HG03139 (cell line): ENCODE results near the gene UBXN11.
A peak's percentile ranks its signal among the peaks of the same experiment; 100 is the strongest.

Source experiments
- ATAC-seq: cut with Tn5 transposase; IDR thresholded peaks from one replicate; pipeline ENCODE4 v1.9.1; 2021; ENCODE audit not compliant: unreplicated experiment

The UBXN11 gene

DNA sequence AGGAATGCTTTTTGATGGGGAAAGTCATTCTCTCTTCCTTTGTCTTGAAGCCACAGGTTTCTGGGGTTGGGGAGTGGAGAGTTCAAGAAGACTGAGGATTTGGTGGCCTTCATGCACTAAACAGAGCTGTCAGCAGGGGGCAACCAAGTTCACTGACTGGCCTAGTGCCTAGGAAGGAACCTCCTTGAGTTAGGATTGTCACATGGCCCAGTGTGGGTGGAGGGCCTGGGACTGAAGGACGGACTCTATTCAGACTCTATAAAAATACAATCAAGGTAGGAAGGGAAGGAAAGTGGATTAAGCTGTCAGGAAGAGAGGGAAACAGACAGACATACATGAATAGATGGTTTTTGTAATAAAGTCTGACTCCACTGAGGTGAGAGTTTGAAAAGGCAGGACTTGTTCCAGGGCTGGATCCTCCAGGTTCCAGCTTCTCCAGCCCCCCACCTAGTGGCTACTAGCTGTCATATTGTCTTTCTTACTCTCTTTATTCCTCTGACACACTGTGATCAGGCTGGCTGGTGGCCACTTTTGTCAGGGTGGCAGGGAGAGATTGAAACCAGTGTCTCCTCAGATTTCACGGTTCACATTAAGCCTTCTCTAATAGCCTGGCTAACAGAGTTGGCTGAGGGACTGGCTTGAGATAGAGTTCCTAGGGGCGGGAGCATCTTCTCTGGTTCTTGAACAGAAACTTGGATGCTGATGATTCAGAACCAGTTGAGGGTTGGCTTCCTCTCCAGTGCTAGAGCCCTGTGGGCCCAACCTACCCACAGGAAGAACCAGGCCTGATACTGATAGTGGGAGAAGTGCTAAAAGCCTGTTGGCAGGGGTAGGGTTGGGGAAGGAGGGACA, 30.6 kb downstream of the UBXN11 start:
- no peak for ATAC-seq

DNA sequence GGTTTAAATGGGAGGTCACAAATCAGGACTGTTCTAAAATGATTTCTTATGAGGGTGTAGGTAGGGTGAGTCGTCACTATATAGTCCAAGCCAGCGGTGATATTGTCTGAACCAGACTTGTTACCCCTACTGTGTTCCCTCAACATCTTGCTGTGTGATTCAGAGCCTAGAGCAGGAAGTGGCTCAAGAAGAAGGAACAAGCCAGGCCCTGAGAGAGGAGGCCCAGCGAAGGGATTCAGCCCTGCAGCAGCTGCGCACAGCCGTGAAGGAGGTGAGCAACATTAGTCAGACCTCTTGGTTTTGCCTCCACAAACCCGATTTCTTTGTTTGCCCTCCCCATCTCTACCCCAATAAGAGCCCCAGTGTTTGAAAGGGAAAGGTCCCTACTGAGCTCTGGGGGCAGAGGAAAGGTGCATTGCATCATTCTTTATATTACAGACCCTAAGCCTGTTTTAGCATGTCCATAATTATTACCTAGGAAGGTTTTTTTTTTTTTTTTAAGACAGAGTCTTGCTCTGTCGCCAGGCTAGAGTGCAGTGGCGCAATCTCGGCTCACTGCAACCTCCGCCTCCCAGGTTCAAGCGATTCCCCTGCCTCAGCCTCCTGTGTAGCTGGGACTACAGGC, 31.5 kb downstream of the UBXN11 start:
- ATAC-seq, result no peak

DNA sequence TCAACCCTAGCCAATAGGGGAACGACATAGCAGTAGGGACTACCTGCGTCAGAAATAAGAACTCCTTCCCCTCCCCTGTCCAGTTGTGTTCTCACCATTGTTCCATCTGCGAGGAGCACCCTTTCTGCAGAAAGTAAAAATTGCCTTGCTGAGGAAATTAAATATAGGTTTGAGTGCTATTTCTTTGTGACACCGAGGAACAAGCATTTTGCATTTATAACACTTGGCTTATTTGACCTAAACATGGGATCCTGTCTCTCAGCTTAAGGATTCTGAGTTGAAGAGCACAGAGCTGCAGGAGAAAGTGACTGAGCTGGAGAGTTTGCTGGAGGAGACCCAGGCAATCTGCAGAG, 37.3 kb downstream of the UBXN11 start:
- ATAC-seq, result no peak

DNA sequence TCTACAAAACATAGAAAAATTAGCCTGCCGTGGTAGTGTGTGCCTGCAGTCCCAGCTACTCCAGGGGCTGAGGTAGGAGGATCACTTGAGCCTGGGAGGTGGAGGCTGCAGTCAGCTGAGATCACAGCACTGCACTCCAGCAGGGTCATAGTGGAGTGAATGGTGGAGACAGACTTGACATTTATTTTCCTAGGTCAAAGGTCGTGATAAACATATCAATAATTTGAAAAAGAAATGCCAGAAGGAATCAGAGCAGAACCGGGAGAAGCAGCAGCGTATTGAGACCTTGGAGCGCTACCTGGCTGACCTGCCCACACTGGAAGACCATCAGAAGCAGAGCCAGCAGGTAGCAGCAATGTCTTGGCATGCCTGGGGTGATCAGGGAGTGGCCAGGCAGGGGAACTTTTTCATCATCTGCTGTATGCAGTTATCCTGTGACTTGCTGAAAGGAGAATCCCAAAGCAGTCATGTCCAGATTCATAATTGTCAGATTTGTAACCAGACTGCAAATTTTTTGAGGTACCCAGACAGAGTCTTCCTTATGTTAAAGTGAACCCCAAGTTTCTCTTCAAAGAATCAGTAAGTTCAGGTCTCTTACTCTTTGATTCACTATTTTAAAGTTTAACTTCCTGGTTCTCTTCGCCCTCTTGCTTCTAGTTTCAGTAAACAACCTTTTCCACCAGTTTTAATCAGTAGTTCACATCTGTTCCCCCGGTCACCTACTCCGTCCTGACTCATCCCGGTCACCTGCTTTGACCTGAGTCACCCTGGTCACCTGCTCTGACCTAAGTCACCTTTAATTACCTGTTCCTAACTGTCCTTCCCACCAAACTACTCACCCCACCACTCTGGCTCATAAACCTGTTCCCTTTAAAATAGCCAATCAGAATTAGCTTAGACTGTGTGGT, 37.9 kb downstream of the UBXN11 start:
- no peak for ATAC-seq

DNA sequence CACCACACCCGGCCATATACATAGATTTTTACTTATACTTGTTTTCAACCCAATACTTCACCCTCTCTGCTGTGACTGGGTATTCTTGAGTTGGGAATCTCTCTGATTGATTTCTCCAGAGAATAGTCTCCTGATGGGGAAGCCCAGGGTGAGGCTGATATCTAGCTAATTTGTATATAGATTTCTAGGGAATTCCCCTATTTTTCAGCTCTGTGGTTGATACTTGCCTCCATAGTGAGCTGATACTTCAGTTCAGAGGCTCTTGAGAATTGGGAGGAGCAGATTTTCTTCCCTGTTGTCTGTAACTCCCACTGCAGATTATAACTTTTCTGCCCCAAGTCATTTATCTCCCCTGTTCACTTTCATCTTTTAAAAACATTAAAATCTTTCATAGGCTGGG, 41.0 kb downstream of the UBXN11 start:
- no peak for ATAC-seq

DNA sequence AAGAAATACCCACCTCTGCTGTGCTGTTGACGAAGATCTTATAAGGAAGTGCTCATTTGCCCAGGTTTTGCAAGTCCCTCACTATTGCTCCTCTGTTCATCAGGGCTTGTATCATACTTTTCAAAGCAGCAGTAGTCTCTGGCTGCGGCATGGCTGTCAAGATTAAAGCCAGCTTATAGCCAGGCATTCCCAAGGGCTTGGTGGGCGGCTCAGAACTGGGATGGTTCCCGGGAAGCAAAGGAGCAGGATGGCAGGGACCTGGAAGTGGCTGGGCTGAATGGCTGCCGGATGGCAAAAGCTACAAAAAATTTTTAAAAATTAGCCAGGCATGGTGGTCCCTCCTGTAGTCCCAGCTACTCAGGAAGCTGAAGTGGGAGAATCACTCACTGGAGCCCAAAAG, 43.2 kb downstream of the UBXN11 start:
- ATAC-seq, result no peak

DNA sequence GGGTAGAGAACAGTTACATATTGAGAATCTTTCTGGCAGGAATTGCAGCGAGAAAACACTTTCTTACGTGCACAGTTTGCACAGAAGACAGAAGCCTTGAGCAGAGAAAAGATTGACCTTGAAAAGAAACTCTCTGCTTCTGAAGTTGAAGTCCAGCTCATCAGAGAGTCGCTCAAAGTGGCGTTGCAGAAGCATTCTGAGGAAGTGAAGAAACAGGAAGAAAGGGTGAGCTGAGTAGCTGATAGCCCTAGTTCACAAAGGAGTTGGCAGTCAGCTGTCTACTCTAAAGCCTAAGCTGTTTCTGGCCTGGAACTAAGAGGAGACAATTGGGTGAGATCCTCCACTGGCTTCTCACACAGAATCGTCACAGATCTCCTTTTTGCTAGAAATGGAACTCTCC, 46.9 kb downstream of the UBXN11 start:
- ATAC-seq, result no peak

DNA sequence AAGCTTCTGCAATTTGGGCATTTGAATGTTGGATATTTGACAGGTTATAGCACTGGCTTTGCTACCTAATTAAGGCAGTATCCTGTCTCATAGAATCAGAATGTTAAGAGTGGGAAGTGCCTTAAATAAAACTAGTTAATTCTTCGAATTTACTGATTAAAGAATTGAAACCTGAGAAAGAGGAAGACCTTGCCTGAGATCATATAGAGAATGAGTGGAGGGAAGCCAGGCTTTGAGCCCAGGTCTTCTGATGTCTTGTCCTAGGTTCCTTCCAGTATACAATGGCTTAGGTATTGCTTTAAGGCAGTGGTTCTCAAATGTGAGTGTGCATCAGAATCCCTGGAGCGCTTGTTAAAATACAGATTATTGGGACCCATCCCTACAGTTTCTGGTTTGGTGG, 47.4 kb downstream of the UBXN11 start:
- ATAC-seq, result no peak

DNA sequence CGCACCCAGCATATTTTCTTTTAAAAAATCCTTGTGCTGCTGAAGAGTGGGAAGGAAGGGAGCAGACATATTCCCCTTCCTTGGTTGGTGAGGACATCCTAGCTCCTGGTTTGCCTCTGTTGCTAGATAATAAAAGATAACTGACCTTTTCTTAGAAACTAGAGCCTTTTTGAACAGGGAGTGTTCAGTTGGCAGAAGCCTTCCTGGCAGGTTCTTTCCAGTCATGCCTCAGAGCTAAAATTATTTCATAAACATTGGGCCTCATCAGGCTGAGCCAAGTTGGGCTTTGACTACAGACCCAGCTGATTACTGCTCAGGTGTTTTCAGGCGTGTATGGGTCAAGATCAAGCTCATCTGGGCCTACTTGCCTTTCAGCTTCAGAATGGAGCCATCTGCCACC, 49.2 kb downstream of the UBXN11 start:
- ATAC-seq, result no peak

DNA sequence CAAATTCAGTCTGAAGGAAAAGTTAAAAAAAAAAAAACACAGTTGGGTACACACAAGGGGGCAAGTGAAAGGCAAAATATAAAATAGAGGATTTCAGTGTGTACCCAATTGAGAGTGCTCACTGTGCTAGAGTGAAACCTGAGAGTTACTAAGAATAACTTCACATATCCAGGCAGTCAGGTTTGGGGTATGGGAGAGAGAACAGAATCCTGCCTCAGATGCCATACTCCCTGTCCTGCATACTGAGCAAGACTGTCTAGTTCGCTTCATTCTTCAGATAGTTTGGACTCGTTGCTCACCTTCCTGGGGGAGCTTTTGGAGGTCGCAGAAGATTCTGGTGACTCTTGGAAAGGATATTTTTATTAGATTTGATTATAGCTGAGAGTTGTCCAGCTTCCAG, 52.0 kb downstream of the UBXN11 start:
- ATAC-seq, result no peak

DNA sequence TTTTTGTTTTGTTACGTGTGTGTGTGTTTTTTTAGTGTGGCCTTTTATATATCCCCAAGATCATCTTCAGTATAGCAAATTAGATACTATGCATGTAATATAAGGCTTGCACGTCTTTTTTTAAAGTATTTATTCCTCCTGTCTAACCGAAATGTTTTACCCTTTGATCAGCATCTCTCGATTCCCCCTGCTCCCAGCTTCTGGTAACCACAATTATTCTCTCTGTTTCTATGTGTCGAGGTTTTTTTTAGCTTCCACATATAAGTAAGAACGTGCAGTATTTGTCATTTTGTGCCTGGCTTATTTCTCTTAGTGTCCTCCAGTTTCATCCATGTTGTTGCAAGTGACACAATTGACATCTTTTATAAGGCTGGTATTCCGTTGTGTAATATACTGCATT, 53.7 kb downstream of the UBXN11 start:
- no peak for ATAC-seq

DNA sequence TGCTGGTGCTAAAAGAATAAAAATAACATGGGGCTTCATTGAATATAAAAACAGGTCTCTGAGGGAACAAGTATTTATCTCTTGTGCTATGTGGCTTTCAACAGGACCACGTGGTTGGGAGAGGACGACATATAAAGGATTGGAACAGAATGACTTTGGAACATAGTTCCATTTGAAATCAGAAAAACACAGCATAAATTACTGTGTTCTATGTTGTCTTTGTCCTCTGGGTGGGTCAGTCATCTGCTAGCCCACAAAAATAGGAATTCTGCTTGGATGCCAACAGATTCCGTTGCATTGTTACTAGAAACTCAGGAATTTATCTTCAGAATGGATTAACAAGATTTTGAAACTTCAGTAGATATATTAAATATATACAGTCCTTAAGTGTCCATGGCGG, 66.5 kb downstream of the UBXN11 start:
- ATAC-seq, result no peak

DNA sequence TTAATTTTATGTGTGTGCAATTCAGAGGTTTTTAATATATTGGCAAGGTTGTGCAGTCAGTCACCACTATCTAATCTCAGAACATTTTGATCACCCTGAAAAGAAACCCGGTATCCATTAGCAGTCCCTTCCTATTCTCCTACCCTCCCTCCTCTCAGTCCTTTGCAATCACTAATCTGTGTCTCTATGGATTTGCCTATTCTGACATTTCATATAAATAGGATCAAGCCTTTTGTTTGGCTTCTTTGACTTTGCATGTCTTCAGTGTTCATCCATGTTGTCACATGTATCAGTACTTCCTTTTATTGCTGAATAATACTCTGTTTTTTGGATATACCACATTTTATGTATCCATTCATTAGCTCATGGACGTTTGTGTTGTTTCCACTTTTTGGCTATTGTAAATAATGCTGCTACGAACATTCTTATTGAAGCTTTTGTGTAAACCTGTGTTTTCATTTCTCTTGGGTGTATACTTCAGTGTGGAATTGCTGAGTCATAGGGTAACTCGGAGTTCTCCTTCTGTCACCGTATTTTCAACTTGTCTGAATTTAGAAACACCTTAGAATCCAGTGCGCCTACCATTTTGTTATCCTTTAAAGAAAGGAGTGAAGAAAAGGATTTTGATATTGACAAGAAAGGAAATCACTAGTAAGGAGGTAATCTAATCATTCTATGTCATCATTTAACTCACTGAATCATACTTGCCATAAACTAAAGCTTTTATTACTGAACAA, 69.0 kb downstream of the UBXN11 start:
- ATAC-seq, result no peak

DNA sequence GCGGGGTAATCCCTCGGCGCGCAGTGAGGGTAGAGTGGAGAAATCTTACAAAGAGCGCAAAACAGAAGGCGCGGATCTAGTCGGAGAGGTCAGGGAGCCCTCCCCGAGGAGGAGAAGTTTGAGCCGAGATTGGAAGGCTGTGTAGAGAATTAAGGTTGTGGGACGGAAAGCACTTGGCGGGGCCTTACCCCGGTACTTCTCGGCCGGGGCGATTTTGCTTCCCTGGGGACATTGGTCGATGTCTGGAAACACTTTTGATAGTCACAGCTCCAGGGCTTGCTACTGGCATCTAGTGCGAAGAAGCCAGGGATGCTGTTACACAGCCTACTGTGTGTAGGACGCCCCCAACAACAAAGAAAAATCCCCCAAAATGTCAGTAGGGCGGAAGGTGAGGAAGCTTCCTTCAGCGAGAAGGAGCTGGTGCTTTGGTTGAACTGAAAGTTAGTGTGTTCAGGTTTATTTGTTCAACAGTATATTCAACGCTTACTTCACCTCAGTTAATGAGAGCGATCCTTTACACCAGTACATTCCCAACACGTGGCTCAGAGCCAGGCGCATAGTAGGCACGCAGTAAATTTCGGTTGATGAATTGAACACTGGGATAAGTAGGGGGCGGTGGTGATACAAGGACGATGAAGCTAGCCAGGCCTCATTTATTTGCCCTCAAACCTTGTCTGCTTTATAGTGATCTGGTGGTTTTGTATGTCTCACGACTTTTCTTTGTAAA, 71.6 kb downstream of the UBXN11 start:
- ATAC-seq, result peak; percentile 10

DNA sequence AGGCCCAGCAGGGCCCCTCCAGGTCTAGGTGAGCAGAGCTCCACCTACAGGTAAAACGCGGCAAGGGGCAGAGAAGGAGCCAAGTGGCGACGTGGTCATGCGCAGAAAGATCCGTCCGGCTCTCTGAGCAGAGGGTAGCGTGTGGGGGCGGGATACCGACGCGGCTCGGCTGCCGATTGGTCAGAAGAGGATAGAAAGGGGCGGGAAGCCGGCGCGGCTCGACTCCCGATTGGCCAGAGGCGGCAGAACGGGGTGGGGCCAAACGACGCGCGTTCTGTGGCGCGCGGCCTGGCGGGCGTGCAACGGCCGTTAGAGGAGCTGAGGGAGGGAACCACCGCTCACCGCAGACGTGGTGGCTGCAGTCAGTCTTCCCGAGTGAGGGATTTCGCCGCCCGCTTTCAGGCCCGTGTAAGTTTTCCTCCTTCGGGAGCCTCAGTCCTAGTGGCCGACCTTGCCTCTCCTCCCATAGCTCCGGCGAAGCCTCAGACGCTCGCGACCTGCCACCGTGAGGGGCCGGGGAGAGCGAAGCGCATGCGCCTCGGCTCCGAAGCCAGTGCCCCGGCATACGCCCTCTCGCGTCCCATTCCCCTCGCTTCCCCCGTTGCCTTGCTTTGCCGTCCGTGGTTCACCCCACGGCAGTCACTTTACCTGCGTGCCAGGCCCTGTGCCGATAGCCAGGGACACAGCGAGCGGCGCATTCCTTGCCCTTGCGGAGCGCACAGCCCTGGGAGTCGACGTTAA, 72.4 kb downstream of the UBXN11 start, which contains the start of gene CEP85:
TSS of gene CEP85 (plus strand) at position 298 of the 741 bp plus-strand sequence. CDS start 5,584 bp downstream, outside the sequence.
- peak; percentile 88 for ATAC-seq
